Transverse colon (tissue), 4 donors: ENCODE measurements around the gene TTC16. TPM values are rescaled to one million over a fixed set of nuclear protein-coding genes. Genes with fewer than 3 reads are reported as not detected.

Experiments used
- DNase-seq: peaks from one replicate; pipeline ENCODE4 v3.0.0-alpha.2; 2019
- H3K27ac ChIP-seq, 4 donors: fragments of 200-600 bp; sonication (generic); 2 replicates each; pipeline ENCODE4 v1.5.1; 2016 to 2018; ENCODE audit warnings: inconsistent platforms in 4 of 4
- H3K27me3 ChIP-seq: fragments of 200-600 bp; sonication (generic); 2 replicates; pipeline ENCODE4 v1.5.1; 2017; ENCODE audit warnings: inconsistent platforms
- H3K36me3 ChIP-seq, 4 donors: fragments of 200-600 bp; sonication (generic); 2 replicates each; pipeline ENCODE4 v1.5.1; 2017 to 2019; ENCODE audit warnings: inconsistent platforms in 4 of 4
- H3K4me1 ChIP-seq, 4 donors: fragments of 200-600 bp; sonication (generic); 2 replicates each; pipeline ENCODE4 v1.5.1; 2017 to 2020; ENCODE audit warnings: inconsistent platforms in 4 of 4
- H3K4me3 ChIP-seq, 4 donors: fragments of 200-600 bp; sonication (generic); 1 replicate in 1 of 4; 2 replicates in 3 of 4; pipeline versions ENCODE4 v1.5.1 to v1.6.1; 2017 to 2019; ENCODE audit warnings: inconsistent platforms in 4 of 4
- H3K9me3 ChIP-seq, 2 donors: fragments of 200-600 bp; sonication (generic); 2 replicates each; pipeline ENCODE4 v1.5.1; 2017 to 2019; ENCODE audit warnings: inconsistent platforms in 2 of 2
- CTCF ChIP-seq, 5 experiments: fragments of 200-600 bp in 3 of 5; fragments of 450-650 bp in 2 of 5; sonication (generic) in 3 of 5; IDR thresholded peaks; 1 replicate in 2 of 5; 2 replicates in 3 of 5; pipeline ENCODE4 v1.5.1; 2016 to 2017; ENCODE audit warnings: antibody characterized with exemption in 5 of 5, inconsistent platforms in 3 of 5, mild to moderate bottlenecking in 2 of 5, moderate library complexity in 1 of 5
- EP300 ChIP-seq: sonication (generic); formaldehyde crosslinking; IDR thresholded peaks from one replicate; pipeline ENCODE4 v1.6.1; 2017; ENCODE audit warnings: antibody characterized with exemption, low read depth
- POLR2A ChIP-seq: fragments of 450-650 bp; IDR thresholded peaks from one replicate; pipeline ENCODE4 v1.6.1; 2016; ENCODE audit warnings: antibody characterized with exemption, mild to moderate bottlenecking, moderate library complexity
- POLR2AphosphoS5 ChIP-seq, 3 donors: sonication (generic); formaldehyde crosslinking; IDR thresholded peaks; one replicate each; pipeline ENCODE4 v1.6.1; 2016; ENCODE audit warnings: antibody characterized with exemption in 3 of 3
- WGBS, 2 donors: methylation state at CpG; one replicate each; pipeline ENCODE4 v1.1.5; 2018; ENCODE audit warnings: low coverage in 1 of 2; 5-methylcytosine and 5-hydroxymethylcytosine counted together
- in situ Hi-C, 4 donors: fragments of 200-750 bp; cut with MboI; loops; one replicate each; pipeline versions ENCODE4 v1.15.0 to v1.15.1; 2017; ENCODE audit warnings: low sequenced_read_pairs in 3 of 4, low pct_ligation_motif_present in 1 of 4, low pct_unique_long_range_greater_than_20kb in 1 of 4
- intact Hi-C: fragments of 100-400 bp; cut with DNase I; formaldehyde crosslinking; loops from one replicate; pipeline ENCODE4 v1.15.1; 2023; ENCODE audit warnings: low total_unique reads
- total RNA-seq, 4 donors: library from RNA; depleted of rRNA; stranded (reverse); fragments of >200 nt; gene quantifications; one replicate each; pipeline ENCODE4 v1.1.0, GENCODE V29; 2016

The TTC16 gene
- total RNA-seq, 4 donors from 2014 or later, result not detected

DNA sequence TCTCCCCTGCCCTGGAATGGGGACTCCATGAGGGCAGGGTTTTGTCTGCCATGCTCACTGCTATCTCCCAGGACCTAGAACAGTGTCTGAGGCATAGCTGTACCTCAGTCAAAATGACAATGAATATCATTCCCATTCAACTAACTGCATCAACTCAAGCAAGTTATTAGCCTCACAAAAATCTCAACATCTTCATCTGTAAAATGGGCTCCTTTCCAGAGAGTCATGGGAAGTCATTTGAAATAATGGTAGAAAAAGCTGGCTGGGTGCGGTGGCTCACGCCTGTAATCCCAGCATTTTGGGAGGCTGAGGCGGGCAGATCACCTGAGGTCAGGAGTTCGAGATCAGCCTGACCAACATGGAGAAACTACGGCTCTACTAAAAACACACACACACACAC, 53.2 kb downstream of the TTC16 start:
- intact Hi-C loops, result no loop called here
- H3K4me3 ChIP-seq, result no peak overlapping the region

GRCh38 chr9:127769929-127770582, 54.2 kb downstream of the TTC16 start:
- in situ Hi-C loops (no loop called here), intact Hi-C loops (no loop called here)
- DNase-seq, result no peak
- TF ChIP-seq EP300, result no peak
- no peak for TF ChIP-seq POLR2A
- no peak for TF ChIP-seq POLR2AphosphoS5 (IDR thresholded peaks at IDR 0.05)
- no peak for TF ChIP-seq CTCF (IDR thresholded peaks at IDR 0.05)
- Histone ChIP-seq H3K9me3 (no peaks in the 10 kb centered on the region), H3K4me3 (peak overlapping the region in 1 of 4 donors; percentile 56), H3K27ac (peak overlapping the region; percentile 62 to 81 (median 76)), H3K4me1 (peaks cover 0 to 34% (median 11%) of the 10 kb centered on the region in 4 donors), H3K27me3 (no peaks in the 10 kb centered on the region), H3K36me3 (no peaks in the 10 kb centered on the region)
- 57% methylated on average over 4 of the region's 4 CpGs; no CpG with 5 or more reads in 1 of the 2 donors for WGBS, 2 donors

More for the DNA sequence above, 53.2 kb downstream of the TTC16 start:
- no peak for DNase-seq
- TF ChIP-seq POLR2AphosphoS5 (IDR thresholded peaks at IDR 0.05), result no peak
- no peak for TF ChIP-seq EP300
- no peak for TF ChIP-seq POLR2A
- no peak for TF ChIP-seq CTCF (IDR thresholded peaks at IDR 0.05)
- Histone ChIP-seq H3K27me3 (no peaks in the 10 kb centered on the region), H3K9me3 (no peaks in the 10 kb centered on the region), H3K27ac (peak overlapping the region in 3 of 4 donors; percentile 73 to 81 (median 78)), H3K36me3 (no peaks in the 10 kb centered on the region), H3K4me1 (peaks cover 0 to 34% (median 11%) of the 10 kb centered on the region in 4 donors)
- WGBS, 2 donors, result 96% methylated on average over 5 of the region's 5 CpGs; no CpG with 5 or more reads in 1 of the 2 donors
- in situ Hi-C loops, result no loop called here

- Histone ChIP-seq H3K9me3 (no peaks in the 10 kb centered on the region), H3K4me1 (peaks cover 0 to 34% (median 11%) of the 10 kb centered on the region in 4 donors), H3K36me3 (no peaks in the 10 kb centered on the region), H3K27ac (peak overlapping the region; percentile 62 to 81 (median 76)), H3K4me3 (peak overlapping the region in 3 of 4 donors; percentile 32 to 56 (median 42)), H3K27me3 (no peaks in the 10 kb centered on the region)
- no peak for DNase-seq
- WGBS, 2 donors, result 50 to 60% methylated on average over 1 to 3 of the region's 3 CpGs
- intact Hi-C loops, result no loop called here
- in situ Hi-C loops, result no loop called here
- no peak for TF ChIP-seq POLR2AphosphoS5 (IDR thresholded peaks at IDR 0.05)
- TF ChIP-seq EP300, result no peak
- no peak for TF ChIP-seq POLR2A
- no peak for TF ChIP-seq CTCF (IDR thresholded peaks at IDR 0.05)
These were observed 54.7 kb downstream of the TTC16 start for GRCh38 chr9:127770583-127770904.

- TF ChIP-seq CTCF (IDR thresholded peaks at IDR 0.05) (no peak), EP300 (no peak), POLR2AphosphoS5 (IDR thresholded peaks at IDR 0.05) (peak; percentile 27 to 58 (median 42)), POLR2A (peak; percentile 36)
These were observed 55.2 kb downstream of the TTC16 start for GRCh38 chr9:127770905-127771569.

More at GRCh38 chr9:127770905-127771569, 55.2 kb downstream of the TTC16 start:
- WGBS, 2 donors, result 0% methylated on average over 32 of the region's 43 CpGs; no CpG with 5 or more reads in 1 of the 2 donors
- peaks cover 0 to 34% (median 11%) of the 10 kb centered on the region in 4 donors for H3K4me1 ChIP-seq
- no peaks in the 10 kb centered on the region for H3K27me3 ChIP-seq
- H3K9me3 ChIP-seq, result no peaks in the 10 kb centered on the region
- H3K36me3 ChIP-seq, result no peaks in the 10 kb centered on the region
- intact Hi-C loops, result no loop called here
- H3K4me3 ChIP-seq, result peak overlapping the region in 3 of 4 donors; percentile 32 to 56 (median 42)
- peak overlapping the region; percentile 62 to 81 (median 76) for H3K27ac ChIP-seq
- DNase-seq, result peak; percentile 99
- in situ Hi-C loops, result no loop called here
